GM18951 (cell line): ENCODE measurements around the gene MTA1.

Experiments
- POLR2A ChIP-seq: IDR thresholded peaks from 4 replicates; pipeline ENCODE4 v1.6.1; 2011; ENCODE audit warnings: mild to moderate bottlenecking; ENCODE audit not compliant: insufficient read length, insufficient read depth; ENCODE audit errors: extremely low read depth
- in situ Hi-C: fragments of 300-500 bp; cut with MboI; formaldehyde crosslinking; loops from one replicate; pipeline ENCODE4 v1.12.0; 2022; ENCODE audit warnings: low sequenced_read_pairs, mixed read lengths, inconsistent platforms; ENCODE audit not compliant: unreplicated experiment

Gene MTA1

GRCh38 chr14:105427936-105428485, 8.4 kb downstream of the MTA1 start:
- in situ Hi-C loops, result no loop called here
- TF ChIP-seq POLR2A, result no peak

GRCh38 chr14:105430042-105430441, 10.4 kb downstream of the MTA1 start:
- TF ChIP-seq POLR2A, result no peak
- in situ Hi-C loops, result no loop called here

- in situ Hi-C loops, result no loop called here
- TF ChIP-seq POLR2A, result no peak
Observed at GRCh38 chr14:105430565-105430964, 10.9 kb downstream of the MTA1 start.

- in situ Hi-C loops, result no loop called here
- no peak for TF ChIP-seq POLR2A
Observed at GRCh38 chr14:105431256-105431655, 11.6 kb downstream of the MTA1 start.

GRCh38 chr14:105432657-105433056, 13.0 kb downstream of the MTA1 start:
- in situ Hi-C loops, result no loop called here
- TF ChIP-seq POLR2A, result no peak

GRCh38 chr14:105433161-105433605, 13.6 kb downstream of the MTA1 start:
- in situ Hi-C loops, result no loop called here
- TF ChIP-seq POLR2A, result no peak

- in situ Hi-C loops, result no loop called here
- TF ChIP-seq POLR2A, result no peak
Observed at GRCh38 chr14:105436402-105436801, 16.8 kb downstream of the MTA1 start.

- in situ Hi-C loops, result no loop called here
- TF ChIP-seq POLR2A, result no peak
Observed at GRCh38 chr14:105436891-105437722, 17.5 kb downstream of the MTA1 start.

- in situ Hi-C loops, result no loop called here
- no peak for TF ChIP-seq POLR2A
Observed at GRCh38 chr14:105437723-105438500, 18.3 kb downstream of the MTA1 start.

- TF ChIP-seq POLR2A, result no peak
- in situ Hi-C loops, result no loop called here
Observed at GRCh38 chr14:105439179-105439578, 19.6 kb downstream of the MTA1 start.

GRCh38 chr14:105439710-105440553, 20.3 kb downstream of the MTA1 start:
- in situ Hi-C loops, result no loop called here
- no peak for TF ChIP-seq POLR2A

GRCh38 chr14:105440554-105440900, 20.9 kb downstream of the MTA1 start:
- in situ Hi-C loops, result no loop called here
- no peak for TF ChIP-seq POLR2A

GRCh38 chr14:105440992-105441391, 21.4 kb downstream of the MTA1 start:
- in situ Hi-C loops, result no loop called here
- TF ChIP-seq POLR2A, result no peak
